Epithelial cell of prostate (primary cell): ENCODE measurements around the gene RCAN1.

Experiments used
- DNase-seq: peaks from one replicate; pipeline ENCODE4 v3.0.0-alpha.2; 2011; ENCODE audit warnings: low read depth, low spot score
- H3K27ac ChIP-seq: fragments of 450-650 bp; 2 replicates; pipeline ENCODE4 v1.5.1; 2017; ENCODE audit warnings: mild to moderate bottlenecking

RCAN1 gene

GRCh38 chr21:34550182-34550799, 64.6 kb downstream of the RCAN1 start:
- DNase-seq, result no peak
- H3K27ac ChIP-seq, result no peak overlapping the region

- DNase-seq, result no peak
- no peak overlapping the region for H3K27ac ChIP-seq
Measured at GRCh38 chr21:34548781-34549376, 66.0 kb downstream of the RCAN1 start.

- no peak overlapping the region for H3K27ac ChIP-seq
- no peak for DNase-seq
Measured at GRCh38 chr21:34546542-34546941, 68.4 kb downstream of the RCAN1 start.

- H3K27ac ChIP-seq, result peak overlapping the region; percentile 75
- no peak for DNase-seq
Measured at GRCh38 chr21:34545079-34545884, 69.6 kb downstream of the RCAN1 start.

- peak; percentile 34 for DNase-seq
- H3K27ac ChIP-seq, result peak overlapping the region; percentile 75
Measured at GRCh38 chr21:34544032-34544496, 70.8 kb downstream of the RCAN1 start.

GRCh38 chr21:34543017-34543416, 71.9 kb downstream of the RCAN1 start:
- no peak for DNase-seq
- no peak overlapping the region for H3K27ac ChIP-seq

- H3K27ac ChIP-seq, result no peak overlapping the region
- no peak for DNase-seq
Measured at GRCh38 chr21:34540206-34540605, 74.7 kb downstream of the RCAN1 start.

GRCh38 chr21:34537838-34538237, 77.1 kb downstream of the RCAN1 start:
- DNase-seq, result no peak
- no peak overlapping the region for H3K27ac ChIP-seq

GRCh38 chr21:34536820-34537219, 78.1 kb downstream of the RCAN1 start:
- H3K27ac ChIP-seq, result no peak overlapping the region
- DNase-seq, result no peak

- no peak overlapping the region for H3K27ac ChIP-seq
- DNase-seq, result no peak
Measured at GRCh38 chr21:34536311-34536710, 78.6 kb downstream of the RCAN1 start.

GRCh38 chr21:34535886-34536285, 79.0 kb downstream of the RCAN1 start:
- DNase-seq, result no peak
- H3K27ac ChIP-seq, result no peak overlapping the region

- no peak for DNase-seq
Measured at GRCh38 chr21:34534522-34534921, 80.4 kb downstream of the RCAN1 start.

GRCh38 chr21:34533938-34534337, 81.0 kb downstream of the RCAN1 start:
- no peak overlapping the region for H3K27ac ChIP-seq
- DNase-seq, result no peak

More at GRCh38 chr21:34534522-34534921, 80.4 kb downstream of the RCAN1 start:
- no peak overlapping the region for H3K27ac ChIP-seq

GRCh38 chr21:34531399-34531798, 83.5 kb downstream of the RCAN1 start:
- no peak for DNase-seq
- no peak overlapping the region for H3K27ac ChIP-seq

- no peak overlapping the region for H3K27ac ChIP-seq
- no peak for DNase-seq
Measured at GRCh38 chr21:34530261-34530660, 84.7 kb downstream of the RCAN1 start.

- no peak for DNase-seq
- no peak overlapping the region for H3K27ac ChIP-seq
Measured at GRCh38 chr21:34528131-34528561, 86.8 kb downstream of the RCAN1 start.

GRCh38 chr21:34526618-34527290, 88.2 kb downstream of the RCAN1 start:
- peak overlapping the region; percentile 74 for H3K27ac ChIP-seq
- peak; percentile 89 for DNase-seq

GRCh38 chr21:34526241-34526617, 88.7 kb downstream of the RCAN1 start:
- H3K27ac ChIP-seq, result peak overlapping the region; percentile 74
- no peak for DNase-seq

- no peak overlapping the region for H3K27ac ChIP-seq
- no peak for DNase-seq
Measured at GRCh38 chr21:34524646-34525601, 90.0 kb downstream of the RCAN1 start.
